HepG2 (cell line): ENCODE results near the gene MEP1B. TPM values are rescaled to one million over a fixed set of nuclear protein-coding genes. Genes with fewer than 3 reads are reported as not detected.

Source experiments
- ATF2 ChIP-seq: sonication (generic); formaldehyde crosslinking; IDR thresholded peaks from 2 replicates; pipeline ENCODE4 v1.4.0; 2020; ENCODE audit warnings: missing genetic modification reagents
- BATF2 ChIP-seq: sonication (generic); formaldehyde crosslinking; IDR thresholded peaks from 2 replicates; pipeline ENCODE4 v1.8.0; 2022; ENCODE audit warnings: mild to moderate bottlenecking, missing genetic modification reagents, moderate library complexity
- GATA4 ChIP-seq: sonication (generic); IDR thresholded peaks from 2 replicates; pipeline ENCODE4 v1.6.1; 2016; ENCODE audit warnings: antibody characterized with exemption, low read depth, borderline replicate concordance
- GFI1 ChIP-seq: sonication (generic); formaldehyde crosslinking; IDR thresholded peaks from 2 replicates; pipeline ENCODE4 v1.5.0; 2020; ENCODE audit warnings: missing genetic modification reagents, mild to moderate bottlenecking, borderline replicate concordance
- HNRNPL ChIP-seq: fragments of 200-400 bp; formaldehyde crosslinking; IDR thresholded peaks from 2 replicates; pipeline ENCODE4 v1.6.1; 2017; ENCODE audit warnings: mild to moderate bottlenecking, low read depth, low read length
- IKZF5 ChIP-seq: IDR thresholded peaks from 2 replicates; pipeline ENCODE4 v1.6.1; 2018; ENCODE audit warnings: missing genetic modification reagents, mild to moderate bottlenecking, missing compliant biosample characterization
- KDM5B ChIP-seq: sonication (generic); formaldehyde crosslinking; IDR thresholded peaks from 2 replicates; pipeline ENCODE4 v1.4.0; 2020; ENCODE audit warnings: missing genetic modification reagents, mild to moderate bottlenecking, borderline replicate concordance
- NAIF1 ChIP-seq: sonication (generic); formaldehyde crosslinking; IDR thresholded peaks from 2 replicates; pipeline ENCODE4 v1.5.0; 2020; ENCODE audit warnings: mild to moderate bottlenecking, missing genetic modification reagents, borderline replicate concordance
- PATZ1 ChIP-seq: sonication (generic); formaldehyde crosslinking; IDR thresholded peaks from 2 replicates; pipeline ENCODE4 v1.4.0; 2020; ENCODE audit warnings: missing genetic modification reagents
- PHF8 ChIP-seq: sonication (generic); formaldehyde crosslinking; IDR thresholded peaks from 2 replicates; pipeline ENCODE4 v1.5.0; 2020; ENCODE audit warnings: missing genetic modification reagents
- SSRP1 ChIP-seq: IDR thresholded peaks from 2 replicates; pipeline ENCODE4 v1.6.1; 2016; ENCODE audit warnings: control low read depth
- STAG1 ChIP-seq: sonication (generic); formaldehyde crosslinking; IDR thresholded peaks from 2 replicates; pipeline ENCODE4 v1.4.0; 2020; ENCODE audit warnings: missing genetic modification reagents
- TARDBP ChIP-seq: sonication (generic); formaldehyde crosslinking; IDR thresholded peaks from 2 replicates; pipeline ENCODE4 v1.8.0; 2022; ENCODE audit warnings: mild to moderate bottlenecking, missing genetic modification reagents
- THAP11 ChIP-seq: IDR thresholded peaks from 2 replicates; pipeline ENCODE4 v1.6.1; 2016; ENCODE audit warnings: missing biosample characterization, missing genetic modification reagents
- ZBTB4 ChIP-seq: sonication (generic); formaldehyde crosslinking; IDR thresholded peaks from 2 replicates; pipeline ENCODE4 v1.4.0; 2020; ENCODE audit warnings: missing genetic modification reagents, mild to moderate bottlenecking, borderline replicate concordance
- ZFP41 ChIP-seq: sonication (generic); formaldehyde crosslinking; IDR thresholded peaks from 2 replicates; pipeline ENCODE4 v1.4.0; 2020; ENCODE audit warnings: mild to moderate bottlenecking, missing genetic modification reagents, borderline replicate concordance
- ZFP62 ChIP-seq: sonication (generic); formaldehyde crosslinking; IDR thresholded peaks from 2 replicates; pipeline ENCODE4 v1.4.0; 2020; ENCODE audit warnings: missing genetic modification reagents
- ZNF414 ChIP-seq: sonication (generic); formaldehyde crosslinking; IDR thresholded peaks from 2 replicates; pipeline ENCODE4 v1.5.0; 2020; ENCODE audit warnings: missing genetic modification reagents
- ZNF564 ChIP-seq: sonication (generic); formaldehyde crosslinking; IDR thresholded peaks from 2 replicates; pipeline ENCODE4 v1.8.1; 2023; ENCODE audit warnings: mild to moderate bottlenecking, missing genetic modification reagents
- ZNF674 ChIP-seq: sonication (generic); formaldehyde crosslinking; IDR thresholded peaks from 2 replicates; pipeline ENCODE4 v1.5.0; 2020; ENCODE audit warnings: low read depth, mild to moderate bottlenecking, missing genetic modification reagents
- ZNF83 ChIP-seq: sonication (generic); formaldehyde crosslinking; IDR thresholded peaks from 2 replicates; pipeline ENCODE4 v1.4.0; 2020; ENCODE audit warnings: missing genetic modification reagents, mild to moderate bottlenecking, borderline replicate concordance
- ZSCAN20 ChIP-seq: sonication (generic); formaldehyde crosslinking; IDR thresholded peaks from 2 replicates; pipeline ENCODE4 v1.4.0; 2020; ENCODE audit warnings: missing genetic modification reagents, mild to moderate bottlenecking, borderline replicate concordance
- polyA plus RNA-seq, 8 experiments: library from polyadenylated mRNA; depleted of rRNA in 3 of 8; stranded (reverse) in 7 of 8; unstranded in 1 of 8; fragments of >200 nt; fragmentation: Illumina TruSeq in 4 of 8; extraction: Trizol in 4 of 8; gene quantifications; 2 replicates each; pipeline versions ENCODE4 v1.2.1 to v1.2.3, GENCODE V29; 2011 to 2016; ENCODE audit warnings: low read depth in 4 of 8, missing spikeins in 1 of 8, mixed read lengths in 1 of 8; ENCODE audit not compliant: insufficient read depth in 1 of 8
- total RNA-seq, 5 experiments: library from RNA; depleted of rRNA; stranded (reverse); fragments of >200 nt; fragmentation: Illumina TruSeq; extraction: Trizol; gene quantifications; 2 replicates each; pipeline ENCODE4 v1.2.3, GENCODE V29; 2016; ENCODE audit warnings: low read depth in 1 of 5

The MEP1B gene
- total and polyA plus RNA-seq, 2 of the 13 experiments (the other 11 are each of a cell fraction or from before 2014, with no cell fraction given) = not detected

GRCh38 chr18:32158108-32158624 lies 31.7 kb upstream of the MEP1B start (continued):
- TF ChIP-seq BATF2 (CRISPR knock-in tag) = no peak
- TF ChIP-seq GFI1 (CRISPR knock-in tag) = peak; percentile 64; the same call in 1 of the 2 replicates
- TF ChIP-seq NAIF1 (CRISPR knock-in tag) = no peak
- TF ChIP-seq PATZ1 (CRISPR knock-in tag) = no peak
- no peak for TF ChIP-seq THAP11
- no peak for TF ChIP-seq ZNF414 (CRISPR knock-in tag)
- TF ChIP-seq HNRNPL = no peak
- TF ChIP-seq STAG1 = peak; percentile 98
- no peak for TF ChIP-seq ZBTB4
- no peak for TF ChIP-seq ZNF83 (CRISPR knock-in tag)
- peak; percentile 92; the same call in 1 of the 2 replicates for TF ChIP-seq ZNF564 (CRISPR knock-in tag)
- no peak for TF ChIP-seq ATF2 (CRISPR knock-in tag)
- TF ChIP-seq TARDBP = no peak
- no peak for TF ChIP-seq GATA4
- TF ChIP-seq IKZF5 (CRISPR knock-in tag) = peak; percentile 47; the same call in 1 of the 2 replicates
- no peak for TF ChIP-seq ZFP41 (CRISPR knock-in tag)
- no peak for TF ChIP-seq PHF8 (CRISPR knock-in tag)
- TF ChIP-seq ZNF674 (CRISPR knock-in tag) = no peak
- TF ChIP-seq KDM5B (CRISPR knock-in tag) = no peak
- TF ChIP-seq ZFP62 (CRISPR knock-in tag) = no peak
- no peak for TF ChIP-seq SSRP1 (CRISPR knock-in tag)
- no peak for TF ChIP-seq ZSCAN20 (CRISPR knock-in tag)
